Skin epidermis (tissue), 12 donors: ENCODE measurements around the gene STK4.

Experiments used
- H3K27ac ChIP-seq, 21 experiments: fragments of 200-600 bp; sonication (generic) in 11 of 21; one replicate each; pipeline ENCODE4 v1.5.0; 2020; ENCODE audit warnings: mild to moderate bottlenecking in 3 of 21, inconsistent platforms in 2 of 21, moderate library complexity in 2 of 21
- H3K4me3 ChIP-seq, 7 experiments: fragments of 200-600 bp; sonication (generic) in 2 of 7; one replicate each; pipeline ENCODE4 v1.5.0; 2020; ENCODE audit warnings: inconsistent platforms in 2 of 7, mild to moderate bottlenecking in 2 of 7, moderate library complexity in 1 of 7

The STK4 gene

GRCh38 chr20:44950368-44950767, 15.9 kb upstream of the STK4 start:
- Histone ChIP-seq H3K4me3 (no peak overlapping the region), H3K27ac (no peak overlapping the region)

GRCh38 chr20:44952731-44953130, 13.6 kb upstream of the STK4 start:
- H3K4me3 ChIP-seq = no peak overlapping the region
- H3K27ac ChIP-seq = no peak overlapping the region

GRCh38 chr20:44954211-44954610, 12.1 kb upstream of the STK4 start:
- Histone ChIP-seq H3K27ac (no peak overlapping the region), H3K4me3 (no peak overlapping the region)

GRCh38 chr20:44955270-44955669, 11.0 kb upstream of the STK4 start:
- Histone ChIP-seq H3K27ac (no peak overlapping the region), H3K4me3 (no peak overlapping the region)

- Histone ChIP-seq H3K27ac (no peak overlapping the region), H3K4me3 (no peak overlapping the region)
Measured at GRCh38 chr20:44956410-44956809, 9.9 kb upstream of the STK4 start.

- Histone ChIP-seq H3K4me3 (no peak overlapping the region), H3K27ac (no peak overlapping the region)
Measured at GRCh38 chr20:44958276-44958675, 8.0 kb upstream of the STK4 start.

- Histone ChIP-seq H3K27ac (peak overlapping the region in 15 of 21 experiments; percentile 32 to 92 (median 87)), H3K4me3 (peak overlapping the region; percentile 72 to 93 (median 86))
Measured at GRCh38 chr20:44959082-44959637, 7.2 kb upstream of the STK4 start.

- peak overlapping the region; percentile 72 to 93 (median 86) for H3K4me3 ChIP-seq
- peak overlapping the region; percentile 51 to 92 (median 86) for H3K27ac ChIP-seq
Measured at GRCh38 chr20:44959638-44960102, 6.6 kb upstream of the STK4 start.

GRCh38 chr20:44960103-44960852, 6.0 kb upstream of the STK4 start, which contains the start of gene TOMM34:
Gene TOMM34, minus strand, starts transcription at chr20:44960397. Its CDS starts 64 bp downstream, at chr20:44960333.
- Histone ChIP-seq H3K4me3 (peak within 1 kb of the TSS; percentile 72 to 93 (median 86)), H3K27ac (peak within 1 kb of the TSS; percentile 51 to 92 (median 86))

GRCh38 chr20:44961011-44961869, 5.1 kb upstream of the STK4 start:
- no peak overlapping the region for H3K4me3 ChIP-seq
- peak overlapping the region in 1 of 21 experiments; percentile 91 for H3K27ac ChIP-seq

- H3K27ac ChIP-seq = no peak overlapping the region
- H3K4me3 ChIP-seq = no peak overlapping the region
Measured at GRCh38 chr20:44961870-44962267, 4.4 kb upstream of the STK4 start.

- H3K27ac ChIP-seq = no peak overlapping the region
- no peak overlapping the region for H3K4me3 ChIP-seq
Measured at GRCh38 chr20:44962483-44962882, 3.8 kb upstream of the STK4 start.

- Histone ChIP-seq H3K27ac (no peak overlapping the region), H3K4me3 (no peak overlapping the region)
Measured at GRCh38 chr20:44963325-44964215, 2.7 kb upstream of the STK4 start.

GRCh38 chr20:44965651-44966029, 672 bp upstream of the STK4 start:
- peak overlapping the region in 20 of 21 experiments; percentile 57 to 95 (median 86) for H3K27ac ChIP-seq
- peak overlapping the region; percentile 67 to 96 (median 78) for H3K4me3 ChIP-seq

GRCh38 chr20:44967207-44967807, 995 bp downstream of the STK4 start:
- Histone ChIP-seq H3K4me3 (peak overlapping the region; percentile 67 to 96 (median 78)), H3K27ac (peak overlapping the region in 20 of 21 experiments; percentile 72 to 95 (median 86))

GRCh38 chr20:44969300-44969894, 3.1 kb downstream of the STK4 start:
- Histone ChIP-seq H3K4me3 (peak overlapping the region in 2 of 7 experiments; percentile 75 to 93), H3K27ac (peak overlapping the region in 11 of 21 experiments; percentile 9 to 95 (median 77))

GRCh38 chr20:44970243-44970757, 4.0 kb downstream of the STK4 start:
- H3K27ac ChIP-seq = peak overlapping the region in 11 of 21 experiments; percentile 9 to 95 (median 39)
- no peak overlapping the region for H3K4me3 ChIP-seq

GRCh38 chr20:44973053-44973452, 6.7 kb downstream of the STK4 start:
- Histone ChIP-seq H3K4me3 (no peak overlapping the region), H3K27ac (no peak overlapping the region)
